Heart left ventricle (tissue), 13 donors: ENCODE data around the gene SF3B1.

Experiments
- CTCF ChIP-seq, 12 donors: fragments of 200-600 bp; sonication (generic) in 4 of 12; IDR thresholded peaks; one replicate each; pipeline versions ENCODE4 v1.5.0 to v1.8.0; 2018 to 2022; ENCODE audit warnings: antibody characterized with exemption in 12 of 12, mild to moderate bottlenecking in 5 of 12
- POLR2A ChIP-seq, 2 donors: fragments of 450-650 bp; IDR thresholded peaks; one replicate each; pipeline ENCODE4 v1.6.1; 2017; ENCODE audit warnings: antibody characterized with exemption in 2 of 2, mild to moderate bottlenecking in 2 of 2, moderate library complexity in 2 of 2
- donor health status: ischemic (EF 13 %, LVEDD 7.1; RV severe dilation, severe dysfunction).
- donor health status: DM: no; HTN: yes; CAD: no.
- donor health status: DM: no; HTN: no; CAD: no.
- donor health status: ischemic (EF 25% LVEDD 6.9; RV normal size, moderate dysfunction).
- donor health status: ischemic (EF 25% LVEDD 5.7; RV mildly dilated, moderate dysfunction).
- donor health status: ischemic (EF 35%, LVEDD 5.7; RV mildly dilated, moderate dysfunction).
- donor health status: nonischemic (EF 11% LVEDD 7.7; RV severe dilation, severe dysfunction).
- donor health status: DM: yes; HTN: yes; CAD: no.
- donor health status: PGD.
- donor health status: ischemic (EF 29% LVEDD 5.4; RV normal size, mild dysfunction).
- donor health status: nonischemic (EF 23%, LVEDD 6.1; RV moderate dilation, normal function).

GRCh38 chr2:197433780-197434438 is 919 bp downstream of the SF3B1 start:
- no peak for TF ChIP-seq CTCF (IDR thresholded peaks at IDR 0.05)
- TF ChIP-seq POLR2A (IDR thresholded peaks at IDR 0.05): no peak
